Adrenal gland (tissue), 12 donors: ENCODE measurements around the gene SSC4D. TPM values are rescaled to one million over a fixed set of nuclear protein-coding genes. Genes with fewer than 3 reads are reported as not detected.
"Not testable (repeated sequence)": the region's sequence is repeated elsewhere in the genome, so short reads cannot be mapped to it uniquely, and the experiment has no call there.

Experiments used
- DNase-seq, 7 donors: peaks; one replicate each; pipeline ENCODE4 v3.0.0-alpha.2; 2019 to 2020
- H3K27ac ChIP-seq, 5 donors: fragments of 200-600 bp; sonication (generic) in 4 of 5; 1 replicate in 3 of 5; 2 replicates in 2 of 5; pipeline versions ENCODE4 v1.5.1 to v1.8.0; 2016 to 2020; ENCODE audit warnings: mild to moderate bottlenecking in 1 of 5
- H3K27me3 ChIP-seq: fragments of 200-600 bp; 2 replicates; pipeline ENCODE4 v1.8.0; 2021
- H3K36me3 ChIP-seq, 2 donors: fragments of 200-600 bp; replicated peaks in 1 of 2; 1 replicate in 1 of 2; 2 replicates in 1 of 2; pipeline versions ENCODE4 v1.5.1 to v1.8.0; 2018 to 2022
- H3K4me1 ChIP-seq, 2 donors: fragments of 200-600 bp; replicated peaks in 1 of 2; 1 replicate in 1 of 2; 2 replicates in 1 of 2; pipeline versions ENCODE4 v1.5.1 to v1.8.0; 2018 to 2021
- H3K4me3 ChIP-seq, 4 donors: fragments of 200-600 bp; sonication (generic) in 3 of 4; one replicate each; pipeline ENCODE4 v1.5.1; 2016 to 2018
- H3K9me3 ChIP-seq, 3 donors: fragments of 200-600 bp; sonication (generic) in 1 of 3; replicated peaks in 1 of 3; 1 replicate in 2 of 3; 2 replicates in 1 of 3; pipeline versions ENCODE4 v1.5.1 to v1.8.0; 2016 to 2021
- POLR2A ChIP-seq, 2 donors: fragments of 450-650 bp; IDR thresholded peaks; one replicate each; pipeline ENCODE4 v1.6.1; 2017; ENCODE audit warnings: antibody characterized with exemption in 2 of 2, mild to moderate bottlenecking in 2 of 2, moderate library complexity in 1 of 2
- WGBS, 4 donors: extraction: QIAGEN DNeasy Blood & Tissue Kit in 2 of 4; methylation state at CpG; one replicate each; pipeline versions ENCODE4 v1.1.5 to v1.1.7; 2013 to 2017; 5-methylcytosine and 5-hydroxymethylcytosine counted together
- intact Hi-C, 2 donors: fragments of 100-400 bp; cut with DNase I; formaldehyde crosslinking; loops; one replicate each; pipeline versions ENCODE4 v1.14.1 to v1.15.0; 2022 to 2023
- polyA plus RNA-seq, 3 donors: library from polyadenylated mRNA; stranded (reverse); fragments of 200-250 nt in 2 of 3; fragments of 350-450 nt in 1 of 3; fragmentation: Illumina TruSeq in 1 of 3; extraction: RNeasy Lipid Tissue Mini Kit (QIAGEN cat#74804) in 1 of 3; gene quantifications; one replicate each; pipeline ENCODE4 v1.2.3, GENCODE V29; 2013 to 2014
- total RNA-seq, 9 donors: library from RNA; depleted of rRNA in 4 of 9; stranded (reverse); fragments of >200 nt in 4 of 9; fragments of 120-200 nt in 1 of 9; fragmentation: NEBNext Ultra II Directional in 1 of 9; extraction: Animal tissue kit (Norgen Biotek cat#: 25700) in 1 of 9; gene quantifications; one replicate each; pipeline versions ENCODE4 v1.1.0 to v1.2.4, GENCODE V29; 2013 to 2023
- TF ChIP-seq, protein P1 (sequence below), 6 experiments: fragments of 450-650 bp in 4 of 6; fragments of 200-600 bp in 2 of 6; sonication (generic) in 1 of 6; IDR thresholded peaks; 1 replicate in 5 of 6; 2 replicates in 1 of 6; pipeline versions ENCODE4 v1.5.1 to v1.8.0; 2016 to 2021; ENCODE audit warnings: antibody characterized with exemption in 6 of 6, mild to moderate bottlenecking in 2 of 6, moderate library complexity in 1 of 6
- donor health status: healthy with polysubstance abuse.
- donor health status: Bipolar disorder and iron deficiency.
- donor health status: DM: yes; HTN: yes; CAD: no.
- donor health status: DM: no; HTN: no; CAD: no.
- donor health status: DM: no; HTN: no; CAD: no.
- donor health status: DM: yes; HTN: yes; CAD: no.

The SSC4D gene
- total and polyA plus RNA-seq, 12 donors = 0.60 to 10.7 (median 2.0) TPM

GRCh38 chr7:76437873-76438272, 28.4 kb upstream of the SSC4D start:
- peak overlapping the region in 1 of 5 donors; percentile 32 for H3K27ac ChIP-seq
- H3K27me3 ChIP-seq, H3K9me3 ChIP-seq, H3K36me3 ChIP-seq, H3K4me1 ChIP-seq, intact Hi-C loops, H3K4me3 ChIP-seq: not testable (repeated sequence)
- DNase-seq = peak; percentile 78 to 96 (median 90)
- TF ChIP-seq, protein P1, sequence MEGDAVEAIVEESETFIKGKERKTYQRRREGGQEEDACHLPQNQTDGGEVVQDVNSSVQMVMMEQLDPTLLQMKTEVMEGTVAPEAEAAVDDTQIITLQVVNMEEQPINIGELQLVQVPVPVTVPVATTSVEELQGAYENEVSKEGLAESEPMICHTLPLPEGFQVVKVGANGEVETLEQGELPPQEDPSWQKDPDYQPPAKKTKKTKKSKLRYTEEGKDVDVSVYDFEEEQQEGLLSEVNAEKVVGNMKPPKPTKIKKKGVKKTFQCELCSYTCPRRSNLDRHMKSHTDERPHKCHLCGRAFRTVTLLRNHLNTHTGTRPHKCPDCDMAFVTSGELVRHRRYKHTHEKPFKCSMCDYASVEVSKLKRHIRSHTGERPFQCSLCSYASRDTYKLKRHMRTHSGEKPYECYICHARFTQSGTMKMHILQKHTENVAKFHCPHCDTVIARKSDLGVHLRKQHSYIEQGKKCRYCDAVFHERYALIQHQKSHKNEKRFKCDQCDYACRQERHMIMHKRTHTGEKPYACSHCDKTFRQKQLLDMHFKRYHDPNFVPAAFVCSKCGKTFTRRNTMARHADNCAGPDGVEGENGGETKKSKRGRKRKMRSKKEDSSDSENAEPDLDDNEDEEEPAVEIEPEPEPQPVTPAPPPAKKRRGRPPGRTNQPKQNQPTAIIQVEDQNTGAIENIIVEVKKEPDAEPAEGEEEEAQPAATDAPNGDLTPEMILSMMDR (IDR thresholded peaks at IDR 0.05) = peak; percentile 29 to 77 (median 53)
- WGBS, 4 donors = 0 to 17% (median 0%) methylated on average over 1 to 2 of the region's 2 CpGs

GRCh38 chr7:76430836-76431235, 21.3 kb upstream of the SSC4D start:
- Histone ChIP-seq H3K36me3 (no peaks in the 10 kb centered on the region), H3K4me1 (no peaks in the 10 kb centered on the region), H3K27ac (no peak overlapping the region), H3K27me3 (no peaks in the 10 kb centered on the region), H3K9me3 (no peaks in the 10 kb centered on the region), H3K4me3 (no peak overlapping the region)
- DNase-seq = peak in 1 of 7 donors; percentile 38
- intact Hi-C loops = no loop called here
- 90 to 100% (median 96%) methylated on average over 3 of the region's 3 CpGs for WGBS, 4 donors
- TF ChIP-seq, protein P1 (IDR thresholded peaks at IDR 0.05) = no peak
- TF ChIP-seq POLR2A (IDR thresholded peaks at IDR 0.05) = no peak

GRCh38 chr7:76430211-76430610, 20.7 kb upstream of the SSC4D start:
- TF ChIP-seq, protein P1 (IDR thresholded peaks at IDR 0.05) = no peak
- TF ChIP-seq POLR2A (IDR thresholded peaks at IDR 0.05) = no peak
- Histone ChIP-seq H3K27me3 (no peaks in the 10 kb centered on the region), H3K36me3 (no peaks in the 10 kb centered on the region), H3K4me3 (no peak overlapping the region), H3K4me1 (no peaks in the 10 kb centered on the region), H3K9me3 (no peaks in the 10 kb centered on the region), H3K27ac (no peak overlapping the region)
- WGBS, 4 donors = 88 to 97% (median 92%) methylated on average over 8 to 9 of the region's 9 CpGs
- intact Hi-C loops = no loop called here
- peak in 1 of 7 donors; percentile 39 for DNase-seq

DNA sequence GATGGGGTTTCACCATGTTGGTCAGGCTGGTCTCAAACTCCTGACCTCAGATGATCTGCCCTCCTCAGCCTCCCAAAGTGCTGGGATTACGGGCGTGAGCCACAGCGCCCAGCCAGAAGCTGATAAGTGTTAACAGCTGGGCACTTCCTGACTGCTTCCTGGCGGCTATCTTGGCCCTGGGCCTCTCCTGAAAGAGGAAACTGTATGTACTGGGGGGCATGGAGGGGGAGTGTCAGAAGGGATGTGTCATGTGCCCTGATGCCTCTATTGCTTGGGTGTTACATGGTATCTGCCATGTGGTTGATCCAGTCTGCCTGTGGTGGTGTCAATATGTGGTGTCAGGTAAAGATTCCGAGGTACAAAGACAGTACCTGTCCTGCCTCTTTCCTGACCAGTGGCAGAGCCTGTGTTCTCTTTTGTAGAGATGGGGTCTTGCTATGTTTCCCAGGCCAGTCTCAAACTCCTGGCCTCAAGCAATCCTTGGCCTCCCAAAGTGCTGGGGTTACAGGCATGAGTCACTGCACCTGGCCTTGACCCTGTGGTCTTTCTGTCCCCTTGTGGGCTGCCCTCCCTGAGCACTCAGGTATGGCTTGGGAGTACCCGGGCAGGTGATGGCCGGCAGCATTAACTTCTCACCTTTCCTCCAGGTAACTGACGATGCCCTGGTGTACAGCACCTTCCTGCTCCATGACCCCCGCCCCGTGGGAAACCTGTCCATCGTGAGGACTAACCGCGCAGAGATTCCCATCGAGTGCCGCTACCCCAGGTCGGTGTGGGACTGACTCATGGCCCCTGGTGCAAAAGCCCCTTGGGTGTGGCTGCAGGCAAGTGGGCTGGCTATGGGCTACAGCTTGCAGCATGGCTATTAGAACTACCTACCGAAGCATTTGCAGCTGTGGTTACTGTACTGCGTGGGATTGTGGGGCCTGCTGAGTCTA, 19.6 kb upstream of the SSC4D start:
- DNase-seq = peak in 3 of 7 donors; percentile 34 to 56 (median 37)
- TF ChIP-seq POLR2A (IDR thresholded peaks at IDR 0.05) = no peak
- TF ChIP-seq, protein P1 (IDR thresholded peaks at IDR 0.05) = no peak
- 79 to 86% (median 83%) methylated on average over 14 to 18 of the region's 18 CpGs for WGBS, 4 donors
- H3K4me1 ChIP-seq = no peaks in the 10 kb centered on the region
- H3K27me3 ChIP-seq = no peaks in the 10 kb centered on the region
- H3K27ac ChIP-seq = no peak overlapping the region
- no peaks in the 10 kb centered on the region for H3K9me3 ChIP-seq
- H3K36me3 ChIP-seq = no peaks in the 10 kb centered on the region
- intact Hi-C loops = no loop called here
- no peak overlapping the region for H3K4me3 ChIP-seq
